MCF 10A (cell line): Measurements from ENCODE around the gene CST5. TPM values are rescaled to one million over a fixed set of nuclear protein-coding genes. Genes with fewer than 3 reads are reported as not detected.

Experiments
- BruUV-seq: library from RNA; stranded (reverse); fragments of 400-500 nt; replicated peaks from 2 replicates; lab custom pipeline; 2021; lab: Mats Ljungman, UMichigan
- CTCF ChIA-PET: fragments of 300-600 bp; sonication (Branson Sonifier 250); formaldehyde crosslinking; extraction: SDS; loops from one replicate; lab custom pipeline; 2021; ENCODE audit warnings: antibody characterized with exemption, inconsistent platforms; lab: Yijun Ruan, JAX
- POLR2A ChIA-PET: fragments of 300-600, 350-650 bp; sonication (Branson Sonifier 250); formaldehyde crosslinking; extraction: SDS; loops from one replicate; lab custom pipeline; 2020; ENCODE audit warnings: antibody characterized with exemption, inconsistent platforms; lab: Yijun Ruan, JAX
- DNase-seq: peaks from one replicate; pipeline ENCODE4 v3.0.0-alpha.2; 2018; ENCODE audit not compliant: unreplicated experiment
- H3K27ac Mint-ChIP-seq: one replicate; pipeline ENCODE4 v1.8.0; 2022; ENCODE audit warnings: mild to moderate bottlenecking, low read depth, mixed read lengths; ENCODE audit not compliant: unreplicated experiment
- H3K27me3 Mint-ChIP-seq: one replicate; pipeline ENCODE4 v1.8.0; 2022; ENCODE audit warnings: mixed read lengths; ENCODE audit not compliant: insufficient read depth, unreplicated experiment
- H3K36me3 Mint-ChIP-seq: one replicate; pipeline ENCODE4 v1.8.0; 2022; ENCODE audit warnings: mild to moderate bottlenecking, moderate library complexity, mixed read lengths; ENCODE audit not compliant: insufficient read depth, unreplicated experiment
- H3K4me1 Mint-ChIP-seq: one replicate; pipeline ENCODE4 v1.8.0; 2022; ENCODE audit warnings: mixed read lengths; ENCODE audit not compliant: insufficient read depth, unreplicated experiment
- H3K4me3 Mint-ChIP-seq: one replicate; pipeline ENCODE4 v1.8.0; 2022; ENCODE audit warnings: mild to moderate bottlenecking, moderate library complexity, mixed read lengths; ENCODE audit not compliant: unreplicated experiment
- H3K9me3 Mint-ChIP-seq: one replicate; pipeline ENCODE4 v1.8.0; 2022; ENCODE audit warnings: mixed read lengths; ENCODE audit not compliant: unreplicated experiment
- CTCF ChIP-seq: fragments of 200-600 bp; IDR thresholded peaks from one replicate; pipeline ENCODE4 v1.8.0; 2022; ENCODE audit warnings: antibody characterized with exemption, mild to moderate bottlenecking; ENCODE audit not compliant: unreplicated experiment
- intact Hi-C: fragments of 100-400 bp; cut with micrococcal nuclease; formaldehyde crosslinking; loops from 2 replicates; pipeline ENCODE4 v1.14.1; 2022
- total RNA-seq: library from RNA; stranded (reverse); gene quantifications from 2 replicates; pipeline ENCODE4 v1.2.3, GENCODE V29; 2022

Gene CST5
- total RNA-seq, 1 experiment from 2014 or later: not detected

- no peak overlapping the region for H3K27ac Mint-ChIP-seq
These were observed 2.0 kb downstream of the CST5 start for GRCh38 chr20:23877524-23877923.

GRCh38 chr20:23875606-23876237 is 3.8 kb downstream of the CST5 start:
- no peaks in the 10 kb centered on the region for H3K36me3 Mint-ChIP-seq
- CTCF ChIA-PET: no interaction called here
- H3K4me1 Mint-ChIP-seq: no peaks in the 10 kb centered on the region
- H3K27ac Mint-ChIP-seq: no peak overlapping the region
- TF ChIP-seq CTCF: no peak
- H3K9me3 Mint-ChIP-seq: peaks cover 19% of the 10 kb centered on the region
- H3K27me3 Mint-ChIP-seq: no peaks in the 10 kb centered on the region
- POLR2A ChIA-PET: no interaction called here
- no TSS peak for BruUV-seq
- intact Hi-C loops: no loop called here
- no peak overlapping the region for H3K4me3 Mint-ChIP-seq
- no peak for DNase-seq

More at GRCh38 chr20:23877524-23877923, 2.0 kb downstream of the CST5 start:
- Mint-ChIP-seq H3K4me1 (no peaks in the 10 kb centered on the region), H3K36me3 (no peaks in the 10 kb centered on the region), H3K9me3 (peaks cover 15% of the 10 kb centered on the region), H3K27me3 (no peaks in the 10 kb centered on the region), H3K4me3 (no peak overlapping the region)
- DNase-seq: no peak
- intact Hi-C loops: no loop called here
- BruUV-seq: no TSS peak
- no peak for TF ChIP-seq CTCF
- ChIA-PET POLR2A (no interaction called here), CTCF (no interaction called here)

DNA sequence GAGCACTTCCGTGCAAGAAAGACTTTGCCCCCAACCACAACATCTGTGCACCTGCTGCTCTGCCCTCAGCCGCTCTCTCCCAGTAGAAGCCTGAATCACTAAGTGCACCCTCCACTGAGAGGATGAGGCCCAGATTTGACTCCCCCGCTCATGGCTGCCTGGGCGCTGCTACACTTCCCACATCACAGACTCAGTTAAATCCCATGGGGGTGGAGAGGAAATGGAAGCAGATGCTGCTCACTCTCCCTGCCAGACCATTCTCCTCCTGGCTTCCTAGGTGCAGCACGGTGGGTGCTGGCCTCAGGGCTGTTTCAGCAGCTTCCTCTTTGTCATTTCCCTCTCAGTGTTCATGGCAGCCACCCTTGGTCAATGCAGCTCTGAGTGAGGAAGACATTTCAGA is 4.8 kb downstream of the CST5 start:
- BruUV-seq: no TSS peak
- Mint-ChIP-seq H3K4me1 (no peaks in the 10 kb centered on the region), H3K27me3 (no peaks in the 10 kb centered on the region), H3K9me3 (peaks cover 29% of the 10 kb centered on the region), H3K36me3 (no peaks in the 10 kb centered on the region), H3K4me3 (no peak overlapping the region), H3K27ac (no peak overlapping the region)
- DNase-seq: no peak
- intact Hi-C loops: no loop called here
- no peak for TF ChIP-seq CTCF
- ChIA-PET POLR2A (no interaction called here), CTCF (interaction anchor here (0.6 kb wide), 1 partner anchor 433 kb away, joined by 3 read pairs; no protein-coding TSS in a partner anchor)

GRCh38 chr20:23873370-23874015 is 6.1 kb downstream of the CST5 start:
- TF ChIP-seq CTCF: no peak
- no peaks in the 10 kb centered on the region for H3K27me3 Mint-ChIP-seq
- CTCF ChIA-PET: no interaction called here
- intact Hi-C loops: no loop called here
- no peaks in the 10 kb centered on the region for H3K4me1 Mint-ChIP-seq
- DNase-seq: no peak
- no peak overlapping the region for H3K4me3 Mint-ChIP-seq
- POLR2A ChIA-PET: no interaction called here
- BruUV-seq: no TSS peak
- H3K36me3 Mint-ChIP-seq: no peaks in the 10 kb centered on the region
- no peak overlapping the region for H3K27ac Mint-ChIP-seq
- peaks cover 36% of the 10 kb centered on the region for H3K9me3 Mint-ChIP-seq
